ENCODE results near the gene ATG3.

DNA sequence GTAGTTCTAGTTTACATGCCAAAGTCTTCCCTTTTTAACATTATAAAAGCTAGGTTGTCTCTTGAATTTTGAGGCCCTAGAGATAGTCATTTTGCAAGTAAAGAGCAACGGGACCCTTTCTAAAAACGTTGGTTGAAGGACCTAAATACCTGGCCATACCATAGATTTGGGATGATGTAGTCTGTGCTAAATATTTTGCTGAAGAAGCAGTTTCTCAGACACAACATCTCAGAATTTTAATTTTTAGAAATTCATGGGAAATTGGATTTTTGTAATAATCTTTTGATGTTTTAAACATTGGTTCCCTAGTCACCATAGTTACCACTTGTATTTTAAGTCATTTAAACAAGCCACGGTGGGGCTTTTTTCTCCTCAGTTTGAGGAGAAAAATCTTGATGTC is 21.3 kb upstream of the ATG3 start:
- no peak for TF ChIP-seq POLR2AphosphoS5 (IDR thresholded peaks at IDR 0.05; ENCODE audit: insufficient read depth, low read depth, low read length)
- TF ChIP-seq POLR2A (IDR thresholded peaks at IDR 0.05; ENCODE audit: low read depth, low read length): no peak
- TF ChIP-seq, protein P1, sequence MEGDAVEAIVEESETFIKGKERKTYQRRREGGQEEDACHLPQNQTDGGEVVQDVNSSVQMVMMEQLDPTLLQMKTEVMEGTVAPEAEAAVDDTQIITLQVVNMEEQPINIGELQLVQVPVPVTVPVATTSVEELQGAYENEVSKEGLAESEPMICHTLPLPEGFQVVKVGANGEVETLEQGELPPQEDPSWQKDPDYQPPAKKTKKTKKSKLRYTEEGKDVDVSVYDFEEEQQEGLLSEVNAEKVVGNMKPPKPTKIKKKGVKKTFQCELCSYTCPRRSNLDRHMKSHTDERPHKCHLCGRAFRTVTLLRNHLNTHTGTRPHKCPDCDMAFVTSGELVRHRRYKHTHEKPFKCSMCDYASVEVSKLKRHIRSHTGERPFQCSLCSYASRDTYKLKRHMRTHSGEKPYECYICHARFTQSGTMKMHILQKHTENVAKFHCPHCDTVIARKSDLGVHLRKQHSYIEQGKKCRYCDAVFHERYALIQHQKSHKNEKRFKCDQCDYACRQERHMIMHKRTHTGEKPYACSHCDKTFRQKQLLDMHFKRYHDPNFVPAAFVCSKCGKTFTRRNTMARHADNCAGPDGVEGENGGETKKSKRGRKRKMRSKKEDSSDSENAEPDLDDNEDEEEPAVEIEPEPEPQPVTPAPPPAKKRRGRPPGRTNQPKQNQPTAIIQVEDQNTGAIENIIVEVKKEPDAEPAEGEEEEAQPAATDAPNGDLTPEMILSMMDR (IDR thresholded peaks at IDR 0.05; ENCODE audit: extremely low read depth in 1 of 2, insufficient read depth in 1 of 2, low read depth in 1 of 2, low read length in 2 of 2): no peak
- TF ChIP-seq FOS (IDR thresholded peaks at IDR 0.05; ENCODE audit: borderline replicate concordance, insufficient read depth, low read length): no peak
- TF ChIP-seq EZH2 (IDR thresholded peaks at IDR 0.05; ENCODE audit: borderline replicate concordance, low read depth, low read length, severe bottlenecking): no peak

All from endothelial cell of umbilical vein (primary cell).